Mesothelial cell of epicardium (in vitro differentiated cells): ENCODE data around the gene TTI1. TPM values are rescaled to one million over a fixed set of nuclear protein-coding genes. Genes with fewer than 3 reads are reported as not detected.

Experiments used
- DNase-seq, 2 experiments: peaks; one replicate each; pipeline ENCODE4 v3.0.0; 2021; ENCODE audit warnings: low spot score in 2 of 2; ENCODE audit not compliant: unreplicated experiment in 2 of 2
- H3K27ac Mint-ChIP-seq: 2 replicates; pipeline ENCODE4 v1.8.0; 2021; ENCODE audit warnings: mixed read lengths
- H3K27me3 Mint-ChIP-seq: 2 replicates; pipeline ENCODE4 v1.8.0; 2021; ENCODE audit warnings: low read depth, mixed read lengths
- H3K36me3 Mint-ChIP-seq: 2 replicates; pipeline ENCODE4 v1.8.0; 2021; ENCODE audit warnings: mixed read lengths
- H3K4me1 Mint-ChIP-seq: 2 replicates; pipeline ENCODE4 v1.8.0; 2021; ENCODE audit warnings: mixed read lengths
- H3K4me3 Mint-ChIP-seq: 2 replicates; pipeline ENCODE4 v1.8.0; 2021; ENCODE audit warnings: mild to moderate bottlenecking, moderate library complexity, mixed read lengths
- H3K9me3 Mint-ChIP-seq: 2 replicates; pipeline ENCODE4 v1.8.0; 2021; ENCODE audit warnings: mixed read lengths
- total RNA-seq: library from RNA; stranded (reverse); gene quantifications from 3 replicates; pipeline ENCODE4 v1.2.1, GENCODE V29; 2021
- TF ChIP-seq, protein P1 (sequence below): fragments of 200-600 bp; sonication (generic); IDR thresholded peaks from one replicate; pipeline ENCODE4 v1.5.0; 2021; ENCODE audit warnings: antibody characterized with exemption; ENCODE audit not compliant: unreplicated experiment

Gene TTI1
- total RNA-seq, 1 donor from 2014 or later = 33.2 TPM

- peaks cover 20% of the 10 kb centered on the region for H3K4me1 Mint-ChIP-seq
- H3K27ac Mint-ChIP-seq = no peak overlapping the region
- no peaks in the 10 kb centered on the region for H3K9me3 Mint-ChIP-seq
- peaks cover 41% of the 10 kb centered on the region for H3K36me3 Mint-ChIP-seq
- H3K4me3 Mint-ChIP-seq = no peak overlapping the region
- TF ChIP-seq, protein P1, sequence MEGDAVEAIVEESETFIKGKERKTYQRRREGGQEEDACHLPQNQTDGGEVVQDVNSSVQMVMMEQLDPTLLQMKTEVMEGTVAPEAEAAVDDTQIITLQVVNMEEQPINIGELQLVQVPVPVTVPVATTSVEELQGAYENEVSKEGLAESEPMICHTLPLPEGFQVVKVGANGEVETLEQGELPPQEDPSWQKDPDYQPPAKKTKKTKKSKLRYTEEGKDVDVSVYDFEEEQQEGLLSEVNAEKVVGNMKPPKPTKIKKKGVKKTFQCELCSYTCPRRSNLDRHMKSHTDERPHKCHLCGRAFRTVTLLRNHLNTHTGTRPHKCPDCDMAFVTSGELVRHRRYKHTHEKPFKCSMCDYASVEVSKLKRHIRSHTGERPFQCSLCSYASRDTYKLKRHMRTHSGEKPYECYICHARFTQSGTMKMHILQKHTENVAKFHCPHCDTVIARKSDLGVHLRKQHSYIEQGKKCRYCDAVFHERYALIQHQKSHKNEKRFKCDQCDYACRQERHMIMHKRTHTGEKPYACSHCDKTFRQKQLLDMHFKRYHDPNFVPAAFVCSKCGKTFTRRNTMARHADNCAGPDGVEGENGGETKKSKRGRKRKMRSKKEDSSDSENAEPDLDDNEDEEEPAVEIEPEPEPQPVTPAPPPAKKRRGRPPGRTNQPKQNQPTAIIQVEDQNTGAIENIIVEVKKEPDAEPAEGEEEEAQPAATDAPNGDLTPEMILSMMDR = no peak
- H3K27me3 Mint-ChIP-seq = no peaks in the 10 kb centered on the region
- no peak for DNase-seq
Measured at GRCh38 chr20:37999526-38000263, 33.6 kb downstream of the TTI1 start.

DNA sequence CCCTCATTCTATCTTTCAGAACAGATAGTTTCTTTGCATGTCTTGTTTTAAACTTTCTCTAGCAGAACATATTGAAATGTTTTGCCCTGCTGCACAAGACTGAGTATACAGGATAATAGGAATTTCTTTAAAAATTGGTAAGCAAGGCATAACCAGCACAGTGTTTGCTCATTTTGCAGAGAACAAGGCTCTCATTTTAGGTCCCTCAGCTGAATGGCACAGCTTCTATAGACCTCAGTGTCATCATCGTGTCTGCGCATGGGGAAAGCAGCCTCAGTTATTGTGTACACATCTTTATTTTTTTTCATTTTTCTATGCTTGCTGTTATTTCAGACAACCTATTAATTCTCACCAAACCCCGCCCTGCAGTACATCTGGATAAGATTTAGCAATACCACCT lies 35.7 kb downstream of the TTI1 start:
- Mint-ChIP-seq H3K4me3 (no peak overlapping the region), H3K36me3 (peaks cover 45% of the 10 kb centered on the region), H3K27ac (no peak overlapping the region), H3K9me3 (no peaks in the 10 kb centered on the region), H3K4me1 (peaks cover 28% of the 10 kb centered on the region), H3K27me3 (no peaks in the 10 kb centered on the region)
- TF ChIP-seq, protein P1 = no peak
- no peak for DNase-seq

GRCh38 chr20:37995856-37996605 lies 37.2 kb downstream of the TTI1 start:
- Mint-ChIP-seq H3K27me3 (no peaks in the 10 kb centered on the region), H3K4me3 (no peak overlapping the region), H3K36me3 (peaks cover 40% of the 10 kb centered on the region), H3K9me3 (no peaks in the 10 kb centered on the region), H3K27ac (no peak overlapping the region), H3K4me1 (peaks cover 32% of the 10 kb centered on the region)
- DNase-seq = no peak
- TF ChIP-seq, protein P1 = no peak

DNA sequence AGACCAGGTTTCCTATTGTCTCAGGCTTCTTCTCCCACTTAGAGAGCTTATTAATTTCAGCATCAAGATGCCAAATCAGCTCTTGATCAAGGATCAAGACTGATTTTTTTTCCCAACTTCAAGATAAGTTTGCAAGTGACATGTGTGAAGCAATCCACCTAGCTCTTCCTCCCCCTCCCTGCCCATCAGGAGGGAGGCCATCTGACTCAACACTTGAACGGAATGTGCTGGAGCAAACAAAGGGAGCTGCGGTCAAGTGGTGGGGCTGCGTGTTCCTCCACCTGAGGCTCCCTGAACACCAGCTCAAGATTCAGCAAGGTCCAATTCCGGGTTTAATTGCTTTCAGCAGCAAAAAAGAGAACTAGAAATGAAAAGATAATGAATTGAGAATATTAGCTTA lies 38.7 kb downstream of the TTI1 start:
- H3K36me3 Mint-ChIP-seq = peaks cover 32% of the 10 kb centered on the region

DNA sequence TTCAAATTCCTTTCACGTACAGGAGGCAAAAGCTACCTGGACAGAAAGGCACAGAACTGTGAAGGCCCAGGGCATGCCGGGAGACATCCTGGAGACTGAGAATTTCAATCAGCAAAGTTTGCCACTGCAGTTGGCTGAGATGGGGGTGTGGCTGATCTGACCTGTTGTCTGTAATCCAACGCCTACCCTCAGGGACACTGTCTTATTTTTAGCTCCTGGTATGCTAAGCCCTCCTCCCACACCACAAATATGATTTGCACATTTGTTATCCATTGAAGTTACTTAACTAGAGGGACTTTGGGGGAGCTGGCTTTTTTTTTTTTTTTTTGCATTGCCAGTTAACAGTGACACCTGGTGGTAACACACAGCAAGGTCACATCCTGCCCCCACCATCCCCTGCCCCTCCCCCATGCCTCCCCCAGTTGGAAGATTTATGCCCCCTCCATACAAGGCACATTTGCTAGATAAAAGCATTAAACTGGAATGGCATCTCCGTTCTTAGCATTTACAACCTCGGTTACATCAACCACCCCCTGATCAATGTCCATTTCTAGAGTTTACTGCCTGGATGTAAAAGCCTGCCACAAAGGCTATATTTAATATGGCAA lies 40.4 kb downstream of the TTI1 start:
- Mint-ChIP-seq H3K4me3 (no peak overlapping the region), H3K4me1 (peaks cover 49% of the 10 kb centered on the region), H3K9me3 (no peaks in the 10 kb centered on the region), H3K27ac (peak overlapping the region; percentile 64), H3K36me3 (peaks cover 24% of the 10 kb centered on the region), H3K27me3 (no peaks in the 10 kb centered on the region)
- TF ChIP-seq, protein P1 = peak; percentile 76
- DNase-seq = no peak

More for the DNA sequence above, 38.7 kb downstream of the TTI1 start:
- no peak overlapping the region for H3K27ac Mint-ChIP-seq
- H3K9me3 Mint-ChIP-seq = no peaks in the 10 kb centered on the region
- TF ChIP-seq, protein P1 = no peak
- H3K4me1 Mint-ChIP-seq = peaks cover 45% of the 10 kb centered on the region
- DNase-seq = no peak
- no peaks in the 10 kb centered on the region for H3K27me3 Mint-ChIP-seq
- H3K4me3 Mint-ChIP-seq = no peak overlapping the region
